CD4-positive, alpha-beta T cell treated with Interleukin-15 for 4 hours (primary cell): ENCODE results near the gene XYLT2.
"Not testable (repeated sequence)": the region's sequence is repeated elsewhere in the genome, so short reads cannot be mapped to it uniquely, and the experiment has no call there.

Source experiments
- DNase-seq: peaks from one replicate; pipeline ENCODE4 v3.0.0-alpha.2; 2020; ENCODE audit warnings: low spot score

Gene XYLT2

GRCh38 chr17:50389534-50389933 lies 43.6 kb downstream of the XYLT2 start:
- no peak for DNase-seq

DNA sequence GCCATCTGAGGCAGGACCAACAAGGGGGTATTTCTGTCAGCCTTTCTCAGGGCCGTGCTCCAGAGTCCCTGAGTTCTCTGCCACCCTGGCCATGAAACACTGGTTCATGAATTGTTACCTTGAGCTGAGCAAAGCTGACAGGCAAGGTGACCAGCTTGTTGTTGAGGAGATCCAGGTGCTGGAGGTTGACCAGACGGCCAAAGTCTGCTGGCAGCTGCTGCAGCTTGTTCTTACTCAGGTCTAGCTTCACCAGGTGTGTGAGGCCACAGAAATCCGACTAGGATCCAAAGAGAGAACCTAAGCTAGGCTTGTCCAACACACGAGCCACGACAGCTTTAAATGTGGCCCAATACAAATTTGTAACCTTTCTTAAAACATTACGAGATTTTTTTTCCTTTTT lies 46.7 kb downstream of the XYLT2 start:
- no peak for DNase-seq

DNA sequence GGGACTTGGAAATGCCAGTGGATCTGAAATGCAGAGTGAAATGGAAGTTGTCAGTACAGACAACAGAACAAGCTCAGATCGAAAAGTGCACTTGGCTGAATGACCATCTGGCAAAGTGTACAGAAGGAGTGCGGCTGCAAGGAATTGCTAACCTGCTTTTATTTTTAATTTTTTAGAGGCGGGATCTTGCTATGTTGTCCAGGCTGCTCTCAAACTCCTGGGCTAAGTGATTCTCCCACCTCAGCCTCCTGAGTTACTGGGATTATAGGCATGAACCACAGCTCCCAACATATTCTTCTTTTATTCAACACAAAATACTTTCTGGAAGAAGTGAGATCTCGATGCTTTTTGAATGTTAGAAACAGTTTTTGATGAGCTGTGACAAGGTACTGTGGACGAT lies 47.8 kb downstream of the XYLT2 start:
- DNase-seq, result no peak

DNA sequence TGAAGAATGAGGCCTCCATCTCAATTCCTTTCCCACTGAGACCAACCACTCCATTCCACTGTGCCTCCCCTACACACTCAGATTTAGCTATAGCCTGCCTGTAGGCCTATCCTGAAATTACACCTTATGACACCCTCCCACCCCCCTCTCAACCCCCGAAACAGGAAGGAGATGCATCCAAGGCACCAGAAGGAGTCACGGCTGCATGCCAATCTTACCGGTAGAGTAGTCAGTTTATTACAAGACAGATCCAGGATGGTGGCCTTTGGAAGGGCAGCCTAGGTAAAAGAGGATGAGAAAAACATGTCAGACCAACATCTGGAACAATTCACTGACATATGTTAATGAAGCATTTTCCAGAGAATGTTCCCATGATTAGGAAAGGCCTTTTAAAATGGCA lies 48.8 kb downstream of the XYLT2 start:
- DNase-seq, result no peak

- DNase-seq, result no peak
These were observed 50.6 kb downstream of the XYLT2 start for GRCh38 chr17:50396261-50397110.

DNA sequence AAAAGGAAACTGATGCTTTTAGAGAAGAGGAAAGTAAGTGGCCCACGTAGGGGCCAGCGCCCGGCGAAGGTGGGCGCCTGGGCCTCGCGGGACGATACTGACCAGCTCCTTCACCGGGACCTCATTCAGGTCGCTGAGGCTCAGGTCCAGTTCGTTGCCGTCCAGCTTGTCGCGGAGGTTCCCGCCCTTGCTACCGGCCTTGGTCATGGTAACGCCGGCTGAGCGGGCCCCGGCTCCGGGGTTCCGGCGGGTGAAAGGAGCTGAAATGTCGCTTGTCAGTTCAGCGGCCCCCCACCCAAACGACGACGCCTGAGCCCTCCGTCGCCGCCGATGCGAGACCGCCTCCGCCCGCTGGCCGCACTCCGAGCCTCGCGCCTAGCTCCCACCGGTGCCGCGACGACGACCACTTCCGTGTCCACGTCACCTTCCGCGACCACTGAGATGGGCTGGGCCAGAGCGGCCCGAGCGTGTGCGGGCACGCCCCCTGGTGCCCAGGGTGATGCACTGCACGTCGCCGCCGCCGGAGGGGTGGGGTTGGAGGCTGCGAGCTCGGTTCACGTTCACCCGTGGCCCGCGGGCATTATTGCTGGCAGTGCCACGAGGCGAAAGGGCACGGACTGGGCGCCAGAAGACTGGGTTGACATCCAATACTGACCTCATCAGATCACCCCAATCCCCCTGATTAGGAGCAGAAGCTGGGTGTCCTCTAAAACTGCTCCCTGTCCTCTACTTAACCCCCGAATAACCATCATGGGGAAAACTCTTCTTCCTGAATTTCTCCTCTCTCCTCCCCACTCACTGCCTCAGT lies 51.4 kb downstream of the XYLT2 start, which contains the start of gene LRRC59:
TSS of gene LRRC59 (minus strand) at position 413 of the 808 bp plus-strand sequence. CDS start at position 207, 206 bp downstream.
- DNase-seq, result peak; percentile 93

GRCh38 chr17:50397919-50398285 lies 52.0 kb downstream of the XYLT2 start:
- no peak for DNase-seq

DNA sequence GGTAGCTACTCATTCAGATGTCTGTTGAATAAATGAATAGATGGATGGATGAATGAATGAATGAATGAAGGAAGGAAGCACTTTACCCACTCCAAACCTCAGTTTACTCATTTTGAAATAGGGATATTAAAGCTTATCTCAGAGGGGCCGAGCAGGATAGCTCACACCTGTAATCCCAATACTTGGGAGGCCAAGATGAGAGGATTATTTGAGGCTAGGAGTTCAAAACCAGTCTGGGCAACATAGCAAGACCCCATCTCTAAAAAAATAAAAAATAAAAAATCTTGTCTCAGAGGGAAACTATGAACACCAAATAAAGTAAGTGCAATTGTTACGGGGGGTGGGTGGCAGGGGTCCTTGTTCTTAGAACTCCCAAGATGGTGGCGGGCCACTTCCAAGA lies 52.7 kb downstream of the XYLT2 start:
- not testable (repeated sequence) for DNase-seq

GRCh38 chr17:50399591-50399990 lies 53.7 kb downstream of the XYLT2 start:
- not testable (repeated sequence) for DNase-seq

DNA sequence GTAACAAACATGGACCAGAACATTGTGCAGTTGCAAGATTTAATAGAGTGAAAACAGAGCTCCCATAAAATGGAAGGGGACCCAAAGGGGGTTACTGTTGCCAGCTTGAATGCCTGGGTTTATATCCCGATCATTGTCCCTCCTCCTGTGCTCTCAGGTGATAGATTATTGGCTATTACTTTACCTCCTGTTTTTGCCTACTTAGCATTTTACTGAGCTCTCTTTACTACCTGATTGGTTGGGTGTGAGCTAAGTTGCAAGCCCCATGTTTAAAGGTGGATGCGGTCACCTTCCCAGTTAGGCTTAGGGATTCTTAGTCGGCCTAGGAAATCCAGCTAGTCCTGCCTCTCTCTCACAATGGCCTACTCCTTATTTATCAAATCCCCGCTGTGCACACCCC lies 59.4 kb downstream of the XYLT2 start:
- not testable (repeated sequence) for DNase-seq

DNA sequence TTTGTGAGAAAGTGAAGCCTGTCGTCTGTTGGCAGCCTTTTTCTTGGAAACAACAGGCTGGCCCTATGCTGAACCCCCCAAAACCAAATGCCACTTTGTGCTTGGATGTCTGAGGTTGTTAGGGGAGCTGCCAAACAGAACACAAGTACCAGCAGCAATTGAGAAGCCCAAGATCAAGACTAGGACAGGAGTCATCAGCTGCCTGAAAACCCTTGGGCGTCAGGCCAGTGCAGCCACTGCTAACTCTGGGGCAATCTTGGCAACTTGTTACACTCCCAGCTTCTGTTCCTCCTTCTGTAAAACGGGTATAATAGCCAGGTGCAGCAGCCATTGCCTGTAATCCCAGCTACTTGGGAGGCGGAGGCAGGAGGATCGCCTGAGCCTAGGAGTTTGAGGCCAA lies 60.7 kb downstream of the XYLT2 start:
- DNase-seq, result no peak

DNA sequence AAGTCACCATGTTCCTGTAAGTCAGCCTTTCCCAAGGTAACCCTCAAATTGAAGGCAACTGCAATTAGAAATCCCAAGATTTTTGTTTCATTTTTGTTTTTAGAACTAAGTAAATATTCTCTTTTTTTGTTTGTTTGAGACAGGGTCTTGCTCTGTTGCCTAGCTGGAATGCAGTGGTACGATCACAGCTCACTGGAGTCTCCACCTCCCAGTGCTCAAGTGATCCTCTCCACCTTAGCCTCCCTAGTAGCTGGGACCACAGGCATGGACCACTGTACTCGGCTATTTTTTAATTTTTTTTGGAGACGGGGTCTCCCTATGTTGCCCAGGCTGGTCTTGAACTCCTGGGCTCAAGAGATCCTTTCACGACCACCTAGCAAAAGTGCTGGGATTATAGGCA lies 62.0 kb downstream of the XYLT2 start:
- DNase-seq, result no peak
